HG02970 (cell line): Measurements from ENCODE around the gene PLXNA4.

ENCODE experiments used
- ATAC-seq: cut with Tn5 transposase; IDR thresholded peaks from one replicate; pipeline ENCODE4 v1.9.1; 2021; ENCODE audit warnings: mild to moderate bottlenecking, moderate library complexity, moderate number of reproducible peaks; ENCODE audit not compliant: unreplicated experiment, low FRiP score

Gene PLXNA4

GRCh38 chr7:132250480-132251326, 325.6 kb downstream of the PLXNA4 start:
- ATAC-seq, result no peak

GRCh38 chr7:132249256-132249971, 326.9 kb downstream of the PLXNA4 start:
- ATAC-seq, result no peak

- ATAC-seq, result no peak
These were observed 327.4 kb downstream of the PLXNA4 start for GRCh38 chr7:132248841-132249240.

GRCh38 chr7:132247995-132248618, 328.2 kb downstream of the PLXNA4 start:
- no peak for ATAC-seq

GRCh38 chr7:132246591-132246990, 329.7 kb downstream of the PLXNA4 start:
- no peak for ATAC-seq

- ATAC-seq, result no peak
These were observed 330.7 kb downstream of the PLXNA4 start for GRCh38 chr7:132245539-132245938.

- no peak for ATAC-seq
These were observed 331.3 kb downstream of the PLXNA4 start for GRCh38 chr7:132244903-132245480.

- ATAC-seq, result no peak
These were observed 332.8 kb downstream of the PLXNA4 start for GRCh38 chr7:132243463-132243862.

- no peak for ATAC-seq
These were observed 333.2 kb downstream of the PLXNA4 start for GRCh38 chr7:132243051-132243450.

- ATAC-seq, result no peak
These were observed 334.0 kb downstream of the PLXNA4 start for GRCh38 chr7:132242192-132242812.

GRCh38 chr7:132240821-132241422, 335.3 kb downstream of the PLXNA4 start:
- no peak for ATAC-seq

- ATAC-seq, result no peak
These were observed 336.0 kb downstream of the PLXNA4 start for GRCh38 chr7:132240262-132240661.

- no peak for ATAC-seq
These were observed 336.8 kb downstream of the PLXNA4 start for GRCh38 chr7:132239422-132239994.

- ATAC-seq, result no peak
These were observed 341.6 kb downstream of the PLXNA4 start for GRCh38 chr7:132234711-132235110.

- no peak for ATAC-seq
These were observed 343.9 kb downstream of the PLXNA4 start for GRCh38 chr7:132232406-132232805.

GRCh38 chr7:132230462-132230861, 345.8 kb downstream of the PLXNA4 start:
- ATAC-seq, result no peak

GRCh38 chr7:132228240-132228639, 348.0 kb downstream of the PLXNA4 start:
- no peak for ATAC-seq

- ATAC-seq, result no peak
These were observed 349.3 kb downstream of the PLXNA4 start for GRCh38 chr7:132226957-132227290.

- ATAC-seq, result no peak
These were observed 350.0 kb downstream of the PLXNA4 start for GRCh38 chr7:132226046-132226956.
